Fibroblast of lung (primary cell): Measurements from ENCODE around the gene KRT82.

Source experiments
- CTCF ChIP-seq, 2 donors: IDR thresholded peaks in 1 of 2; conservative IDR thresholded peaks in 1 of 2; 1 replicate in 1 of 2; 2 replicates in 1 of 2; pipeline ENCODE4 v1.5.1; 2011 to 2012; ENCODE audit warnings: low read length in 2 of 2, control low read depth in 1 of 2, inconsistent platforms in 1 of 2, low read depth in 1 of 2, mild to moderate bottlenecking in 1 of 2
- EZH2 ChIP-seq: IDR thresholded peaks from 2 replicates; pipeline ENCODE4 v1.5.1; 2012; ENCODE audit warnings: low read length, control low read depth, mild to moderate bottlenecking; ENCODE audit errors: missing control alignments

- TF ChIP-seq CTCF (conservative IDR thresholded peaks at IDR 0.05 in 1 of 2, IDR thresholded peaks at IDR 0.05 in 1 of 2; ENCODE audit: low read depth in 1 of 2, low read length in 2 of 2) (no peak), EZH2 (no peak)
Observed at GRCh38 chr12:52438305-52439301, 32.5 kb upstream of the KRT82 start.
